NCI-H187 (cell line): Measurements from ENCODE around the gene KCNQ1OT1.

Experiments used
- DNase-seq, 2 experiments: peaks; one replicate each; lab custom pipeline; 2025; lab: John Stamatoyannopoulos, UW

Gene KCNQ1OT1

GRCh38 chr11:2594267-2594666, 105.5 kb downstream of the KCNQ1OT1 start:
- DNase-seq: no peak

DNA sequence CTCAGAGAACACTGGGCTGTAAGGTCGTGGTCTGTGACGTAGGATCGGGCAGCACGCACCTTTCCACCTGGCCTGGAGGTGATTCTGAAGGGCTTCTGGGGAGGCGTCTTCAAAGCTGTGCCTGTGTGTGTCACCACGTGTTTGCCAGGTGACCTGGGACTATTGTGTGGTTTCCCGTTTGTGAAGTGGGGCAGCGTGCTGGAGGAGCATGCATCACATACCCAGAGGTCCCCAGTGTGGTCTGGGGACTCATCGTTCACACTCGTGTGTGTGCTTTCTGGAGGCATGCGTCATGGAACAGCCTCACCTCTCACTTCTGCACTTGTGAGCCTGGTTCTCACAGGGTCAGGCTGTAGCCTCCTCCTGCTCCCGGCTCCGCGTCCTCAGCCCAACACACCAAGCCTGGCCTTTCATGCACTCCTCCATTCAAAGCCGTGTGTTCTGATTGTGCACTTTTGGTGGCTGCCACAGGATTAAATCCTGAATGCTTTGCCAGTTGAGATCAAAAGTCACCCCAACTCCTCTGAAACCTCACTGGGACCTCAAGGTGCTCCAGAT, 106.3 kb downstream of the KCNQ1OT1 start:
- DNase-seq: no peak

- DNase-seq: no peak
Measured at GRCh38 chr11:2592559-2593392, 107.0 kb downstream of the KCNQ1OT1 start.

DNA sequence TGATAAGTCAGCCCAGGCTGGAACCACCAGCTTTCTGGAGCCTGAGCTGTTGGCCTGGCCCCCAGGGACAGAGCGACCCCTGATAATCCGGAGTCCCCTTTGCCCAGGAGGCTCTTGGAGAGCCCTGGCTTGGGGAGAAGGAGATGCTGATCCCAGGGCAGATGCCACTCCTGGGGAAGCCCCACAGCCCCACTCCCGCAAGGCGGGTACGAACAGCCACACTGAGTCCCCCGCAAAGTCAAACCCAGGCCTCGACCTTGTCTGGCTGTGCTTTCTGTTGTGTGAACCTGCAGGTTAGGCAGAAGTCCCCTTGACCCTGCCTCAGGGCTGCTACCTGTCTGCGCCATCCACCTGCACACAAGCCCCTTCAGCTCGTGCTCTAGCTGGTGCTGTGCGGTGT, 108.0 kb downstream of the KCNQ1OT1 start:
- no peak for DNase-seq

DNA sequence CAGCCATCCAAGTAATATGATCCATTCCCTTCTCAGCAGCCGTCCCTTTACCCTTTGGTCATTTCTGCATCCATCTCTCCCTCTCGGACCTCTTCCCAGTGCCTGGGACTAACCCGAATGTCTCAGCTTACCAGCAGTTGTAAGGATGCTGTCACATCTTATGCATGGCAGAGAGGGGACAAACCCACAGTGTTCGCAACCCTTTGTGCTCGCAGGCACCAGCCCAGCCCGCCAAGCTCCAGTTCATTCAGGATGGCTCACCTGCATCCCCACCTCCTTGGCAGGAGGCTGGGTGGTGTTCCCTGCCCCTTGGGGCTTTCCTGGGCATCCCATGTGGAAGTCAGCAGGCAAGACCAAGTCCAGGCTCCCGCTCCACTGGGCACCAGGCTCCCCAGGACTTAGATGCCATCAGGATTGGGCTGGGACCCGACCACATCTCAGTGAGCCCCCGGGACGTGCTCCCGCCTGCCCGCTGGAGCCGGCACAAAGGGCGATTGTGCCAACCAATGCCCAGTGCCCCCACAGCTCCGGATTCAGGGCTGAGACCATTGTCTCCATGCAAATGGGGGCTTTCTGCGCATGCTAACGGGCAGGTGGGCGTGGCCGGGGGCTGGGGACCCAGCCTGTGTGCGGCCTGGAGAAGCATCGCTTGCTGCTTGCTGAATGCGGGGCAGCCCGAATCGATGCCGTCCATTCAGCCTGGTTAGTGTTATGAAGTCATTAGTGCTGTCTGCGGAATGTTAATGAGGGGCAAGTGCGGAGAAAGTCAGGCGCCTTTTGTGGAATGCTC, 108.6 kb downstream of the KCNQ1OT1 start:
- no peak for DNase-seq

GRCh38 chr11:2590131-2590964, 109.4 kb downstream of the KCNQ1OT1 start:
- DNase-seq: no peak

DNA sequence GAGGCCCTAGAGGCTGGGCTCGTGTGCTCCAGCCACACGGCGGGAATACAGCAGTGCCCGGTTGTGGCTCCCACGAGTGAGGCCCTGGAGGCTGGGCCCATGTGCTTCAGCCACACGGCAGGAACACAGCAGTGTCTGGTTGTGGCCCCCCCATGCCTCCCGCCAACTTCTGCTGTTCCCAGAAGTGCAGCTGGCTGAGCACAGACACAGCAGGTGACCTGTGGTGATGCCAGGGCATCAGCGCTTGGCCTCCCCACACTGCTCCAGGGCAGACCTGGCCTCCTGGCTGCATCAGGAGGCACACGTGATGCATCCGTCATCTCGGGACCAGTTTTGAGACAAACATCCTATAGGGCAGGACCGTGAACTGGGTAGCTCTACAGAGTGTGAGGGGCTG, 110.3 kb downstream of the KCNQ1OT1 start:
- DNase-seq: no peak

GRCh38 chr11:2588809-2589537, 110.8 kb downstream of the KCNQ1OT1 start:
- no peak for DNase-seq

DNA sequence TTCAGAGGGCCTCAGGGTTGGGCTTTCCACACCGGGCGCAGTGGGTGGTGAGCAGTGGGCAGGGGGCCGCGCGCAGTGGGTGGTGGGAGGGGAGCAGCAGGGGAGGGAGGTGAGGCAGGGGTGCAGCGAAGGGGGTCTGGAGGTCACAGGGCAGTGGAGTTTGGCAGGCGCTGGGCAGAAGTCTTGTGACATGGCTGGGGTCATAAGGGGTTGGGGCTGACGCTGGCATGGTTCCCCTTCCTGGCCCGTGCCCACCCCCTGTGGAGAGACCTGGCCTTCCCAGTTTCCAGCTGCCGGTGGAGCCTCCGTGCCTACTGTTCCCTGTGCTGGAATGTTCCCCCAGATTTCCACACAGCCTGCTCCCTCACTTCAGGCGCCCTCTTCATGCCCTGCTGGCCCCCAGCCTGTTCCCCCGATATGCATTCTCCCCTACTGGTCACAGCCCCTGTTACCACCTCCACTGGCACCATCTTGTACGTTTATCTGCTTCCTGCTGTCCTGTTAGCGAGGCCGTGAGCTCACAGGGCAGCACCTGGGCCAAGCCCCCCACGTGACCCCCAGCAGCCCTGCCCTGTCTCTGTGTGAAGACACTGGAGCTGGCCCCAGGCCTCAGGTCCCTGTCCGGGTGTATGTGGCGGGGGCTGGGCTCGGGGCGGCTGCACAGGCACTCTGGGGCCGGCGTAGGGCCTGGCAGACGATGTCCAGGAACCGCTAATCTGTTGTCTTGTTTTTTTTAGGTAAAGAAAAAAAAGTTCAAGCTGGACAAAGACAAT, 111.6 kb downstream of the KCNQ1OT1 start:
- DNase-seq: no peak

DNA sequence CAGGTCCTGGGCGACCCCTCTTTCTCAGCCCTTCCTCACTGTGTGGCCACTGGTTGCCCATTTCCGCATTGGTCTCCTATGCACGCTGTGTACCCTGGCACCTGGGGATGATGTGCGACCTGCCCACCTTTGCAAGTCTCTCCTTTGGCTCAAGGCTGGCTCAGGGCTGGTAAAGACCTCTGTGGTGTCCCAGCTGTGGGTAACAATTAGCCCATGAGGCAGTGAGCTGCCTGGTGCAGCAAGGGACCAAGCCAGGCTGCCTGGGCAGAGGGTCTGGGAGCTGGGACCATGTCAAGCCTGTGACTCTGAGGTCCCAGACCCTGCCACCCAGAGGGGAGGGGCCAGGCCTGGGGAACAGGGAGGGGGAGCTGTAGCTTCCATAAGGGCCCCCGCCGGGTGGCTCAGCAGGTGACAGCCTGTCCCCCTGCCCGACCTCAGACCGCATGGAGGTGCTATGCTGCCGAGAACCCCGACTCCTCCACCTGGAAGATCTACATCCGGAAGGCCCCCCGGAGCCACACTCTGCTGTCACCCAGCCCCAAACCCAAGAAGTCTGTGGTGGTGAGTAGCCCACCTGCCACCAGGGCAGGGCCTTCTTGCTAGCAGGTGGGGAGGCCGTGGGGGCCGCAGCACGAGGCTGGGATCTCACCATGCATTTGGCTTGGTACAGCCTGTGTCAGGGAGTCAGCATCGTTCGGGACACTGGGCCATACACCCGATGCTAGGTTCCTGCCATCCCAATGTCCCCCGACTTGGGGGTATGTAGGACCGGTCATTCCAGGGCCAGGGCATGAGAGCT, 112.5 kb downstream of the KCNQ1OT1 start:
- DNase-seq: no peak

DNA sequence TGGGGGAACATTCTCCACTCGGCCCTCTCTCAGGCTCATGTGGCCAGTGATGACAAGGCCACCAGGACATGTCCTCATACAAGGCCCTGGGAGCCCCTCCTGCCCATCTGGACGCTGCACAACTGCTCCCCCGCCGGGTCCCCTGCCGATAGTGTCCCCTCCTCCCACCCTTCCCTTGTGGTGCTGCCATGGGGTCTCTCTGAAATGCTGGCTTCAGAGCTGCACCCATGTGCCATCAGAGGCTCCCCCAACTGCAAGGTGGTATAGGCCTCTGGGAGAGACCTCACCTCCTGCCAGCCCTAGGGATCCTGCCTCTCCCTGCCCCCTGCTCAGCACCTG, 113.0 kb downstream of the KCNQ1OT1 start:
- DNase-seq: no peak

- no peak for DNase-seq
Measured at GRCh38 chr11:2586087-2586792, 113.6 kb downstream of the KCNQ1OT1 start.

GRCh38 chr11:2585566-2586086, 114.2 kb downstream of the KCNQ1OT1 start:
- DNase-seq: no peak

GRCh38 chr11:2584812-2585565, 114.8 kb downstream of the KCNQ1OT1 start:
- no peak for DNase-seq

GRCh38 chr11:2584434-2584811, 115.4 kb downstream of the KCNQ1OT1 start:
- DNase-seq: no peak

- DNase-seq: no peak
Measured at GRCh38 chr11:2583605-2583958, 116.2 kb downstream of the KCNQ1OT1 start.

DNA sequence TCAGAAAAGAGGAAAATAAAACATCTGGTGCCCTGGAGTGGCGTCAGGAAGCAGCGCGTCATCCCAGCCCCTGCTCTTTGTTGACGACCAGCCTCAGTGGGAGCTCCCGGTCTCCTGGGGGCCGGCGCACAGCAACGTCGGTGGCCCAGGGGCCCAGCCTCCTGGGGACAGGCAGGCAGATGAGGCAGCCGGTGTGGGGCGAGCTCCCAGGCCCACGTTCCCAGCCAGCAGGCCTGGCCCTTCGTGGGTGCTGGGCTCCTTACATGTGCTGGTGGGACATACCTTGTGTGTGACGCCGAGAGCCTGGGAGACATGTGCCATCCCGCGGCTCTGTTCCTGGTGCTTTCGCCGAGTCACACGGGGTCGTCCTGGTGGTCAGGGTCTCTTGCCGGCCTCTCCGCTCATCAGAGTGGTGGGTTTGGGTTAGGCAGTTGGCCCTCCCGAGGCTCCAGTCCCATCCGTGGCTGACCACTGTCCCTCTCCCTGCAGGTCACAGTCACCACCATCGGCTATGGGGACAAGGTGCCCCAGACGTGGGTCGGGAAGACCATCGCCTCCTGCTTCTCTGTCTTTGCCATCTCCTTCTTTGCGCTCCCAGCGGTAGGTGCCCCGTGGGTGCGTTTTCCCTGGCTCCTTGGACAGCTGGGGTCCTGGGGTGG, 116.7 kb downstream of the KCNQ1OT1 start:
- DNase-seq: no peak
